B cell (primary cell): ENCODE results near the gene C11orf16. TPM values are rescaled to one million over a fixed set of nuclear protein-coding genes. Genes with fewer than 3 reads are reported as not detected.

ENCODE experiments used
- ATAC-seq: fragments of 200-7000 bp; cut with Tn5 transposase; one replicate; pipeline ENCODE4 v1.10.0; 2021; ENCODE audit warnings: low read depth, mild to moderate bottlenecking, moderate number of reproducible peaks, moderate library complexity
- CTCF ChIA-PET: fragments of 350-600 bp; sonication (Branson Sonifier 250); formaldehyde crosslinking; loops from one replicate; lab custom pipeline; 2021; ENCODE audit warnings: antibody characterized with exemption, inconsistent platforms; lab: Charles Lee
- POLR2A ChIA-PET: fragments of 350-600 bp; sonication (Branson Sonifier 250); formaldehyde crosslinking; loops from one replicate; lab custom pipeline; 2021; ENCODE audit warnings: antibody characterized with exemption; lab: Charles Lee
- DNase-seq: peaks from one replicate; pipeline ENCODE4 v3.0.0; 2013
- H2AFZ ChIP-seq: 2 replicates; pipeline ENCODE4 v1.6.1; 2012; ENCODE audit warnings: mild to moderate bottlenecking, low read depth, low read length; ENCODE audit not compliant: insufficient read depth, poor library complexity, severe bottlenecking
- H3K27ac ChIP-seq, 2 donors: 1 replicate in 1 of 2; 2 replicates in 1 of 2; pipeline ENCODE4 v1.5.1; 2012 to 2013; ENCODE audit warnings: low read length in 2 of 2, mild to moderate bottlenecking in 2 of 2, moderate library complexity in 1 of 2
- H3K27me3 ChIP-seq, 4 experiments: fragments of 200-600 bp in 1 of 4; sonication (generic) in 1 of 4; replicated peaks in 1 of 4; 1 replicate in 2 of 4; 2 replicates in 2 of 4; pipeline versions ENCODE4 v1.6.1 to v1.7.0; 2013 to 2016; ENCODE audit warnings: low read length in 3 of 4, mild to moderate bottlenecking in 2 of 4, mixed read lengths in 1 of 4, moderate library complexity in 1 of 4; ENCODE audit not compliant: insufficient read depth in 4 of 4, control insufficient read depth in 3 of 4; ENCODE audit errors: control extremely low read depth in 1 of 4
- H3K36me3 ChIP-seq, 2 experiments: replicated peaks in 1 of 2; 1 replicate in 1 of 2; 2 replicates in 1 of 2; pipeline versions ENCODE4 v1.6.1 to v1.7.1; 2013; ENCODE audit warnings: low read length in 1 of 2; ENCODE audit not compliant: insufficient read depth in 2 of 2, control insufficient read depth in 1 of 2; ENCODE audit errors: control extremely low read depth in 1 of 2, extremely low read depth in 1 of 2
- H3K4me1 ChIP-seq, 2 donors: fragments of 200-600 bp in 1 of 2; sonication (generic) in 1 of 2; 1 replicate in 1 of 2; 2 replicates in 1 of 2; pipeline versions ENCODE4 v1.5.1 to v1.6.1; 2013 to 2017; ENCODE audit warnings: low read length in 2 of 2; ENCODE audit not compliant: control insufficient read depth in 2 of 2, insufficient read depth in 2 of 2
- H3K4me2 ChIP-seq: replicated peaks from 2 replicates; pipeline ENCODE3; 2012; ENCODE audit warnings: mild to moderate bottlenecking, low read depth, low read length; ENCODE audit not compliant: poor library complexity, severe bottlenecking
- H3K4me3 ChIP-seq, 5 experiments: fragments of 200-600 bp in 1 of 5; sonication (generic) in 1 of 5; 1 replicate in 3 of 5; 2 replicates in 2 of 5; pipeline versions ENCODE4 v1.5.1 to v1.7.0; 2011 to 2016; ENCODE audit warnings: low read length in 4 of 5, mild to moderate bottlenecking in 4 of 5, low read depth in 2 of 5, control low read depth in 1 of 5, moderate library complexity in 1 of 5; ENCODE audit not compliant: insufficient read depth in 1 of 5; ENCODE audit errors: control extremely low read depth in 1 of 5, extremely low read depth in 1 of 5
- H3K79me2 ChIP-seq: fragments of 200-600 bp; sonication (generic); one replicate; pipeline ENCODE4 v1.6.0; 2016; ENCODE audit warnings: low read length; ENCODE audit not compliant: control insufficient read depth, insufficient read depth
- H3K9ac ChIP-seq: fragments of 200-600 bp; sonication (generic); 2 replicates; pipeline ENCODE4 v1.6.1; 2017; ENCODE audit warnings: mild to moderate bottlenecking, low read length, moderate library complexity
- H3K9me3 ChIP-seq, 3 donors: one replicate each; pipeline versions ENCODE4 v1.6.1 to v1.7.1; 2013; ENCODE audit warnings: low read length in 2 of 3; ENCODE audit not compliant: control insufficient read depth in 2 of 3, insufficient read depth in 1 of 3; ENCODE audit errors: control extremely low read depth in 1 of 3
- H4K20me1 ChIP-seq: 2 replicates; pipeline ENCODE4 v1.6.0; 2012; ENCODE audit warnings: mild to moderate bottlenecking, low read length; ENCODE audit not compliant: insufficient read depth, control insufficient read depth, poor library complexity, severe bottlenecking
- H3K27ac Mint-ChIP-seq: one replicate; pipeline ENCODE4 v1.8.0; 2021; ENCODE audit warnings: mixed read lengths
- H3K27me3 Mint-ChIP-seq: one replicate; pipeline ENCODE4 v1.8.0; 2021; ENCODE audit warnings: mixed read lengths
- H3K4me1 Mint-ChIP-seq: one replicate; pipeline ENCODE4 v1.8.0; 2021; ENCODE audit warnings: mixed read lengths
- H3K4me3 Mint-ChIP-seq: one replicate; pipeline ENCODE4 v1.8.0; 2021; ENCODE audit warnings: mixed read lengths
- H3K9me3 Mint-ChIP-seq: one replicate; pipeline ENCODE4 v1.8.0; 2022; ENCODE audit warnings: mixed read lengths; ENCODE audit not compliant: insufficient read depth
- EZH2 ChIP-seq: IDR thresholded peaks from 2 replicates; pipeline ENCODE4 v1.6.1; 2012; ENCODE audit warnings: borderline replicate concordance, low read depth, mild to moderate bottlenecking, moderate library complexity, low read length; ENCODE audit not compliant: insufficient read depth, poor library complexity, severe bottlenecking
- WGBS: methylation state at CpG from one replicate; pipeline ENCODE4 v1.1.5; 2013; ENCODE audit warnings: missing lambda C conversion rate; ENCODE audit not compliant: insufficient coverage; 5-methylcytosine and 5-hydroxymethylcytosine counted together
- intact Hi-C: fragments of 100-400 bp; cut with micrococcal nuclease; formaldehyde crosslinking; loops from one replicate; pipeline ENCODE4 v1.10.0; 2022
- polyA plus RNA-seq: library from polyadenylated mRNA; depleted of rRNA; stranded (reverse); fragments of >200 nt; gene quantifications from 2 replicates; pipeline ENCODE4 v1.2.3, GENCODE V29; 2012
- total RNA-seq, 2 donors: library from RNA; stranded (reverse); fragments of 120-200 nt in 1 of 2; gene quantifications; 1 replicate in 1 of 2; 2 replicates in 1 of 2; pipeline versions ENCODE4 v1.2.3 to v1.2.4, GENCODE V29; 2013 to 2022
- TF ChIP-seq, protein P1 (sequence below): fragments of 200-600 bp; IDR thresholded peaks from one replicate; pipeline ENCODE4 v1.8.0; 2022; ENCODE audit warnings: antibody characterized with exemption, mild to moderate bottlenecking

The C11orf16 gene
- total and polyA plus RNA-seq, 2 donors (not counting 1 experiment from before 2014, with no cell fraction given): not detected

DNA sequence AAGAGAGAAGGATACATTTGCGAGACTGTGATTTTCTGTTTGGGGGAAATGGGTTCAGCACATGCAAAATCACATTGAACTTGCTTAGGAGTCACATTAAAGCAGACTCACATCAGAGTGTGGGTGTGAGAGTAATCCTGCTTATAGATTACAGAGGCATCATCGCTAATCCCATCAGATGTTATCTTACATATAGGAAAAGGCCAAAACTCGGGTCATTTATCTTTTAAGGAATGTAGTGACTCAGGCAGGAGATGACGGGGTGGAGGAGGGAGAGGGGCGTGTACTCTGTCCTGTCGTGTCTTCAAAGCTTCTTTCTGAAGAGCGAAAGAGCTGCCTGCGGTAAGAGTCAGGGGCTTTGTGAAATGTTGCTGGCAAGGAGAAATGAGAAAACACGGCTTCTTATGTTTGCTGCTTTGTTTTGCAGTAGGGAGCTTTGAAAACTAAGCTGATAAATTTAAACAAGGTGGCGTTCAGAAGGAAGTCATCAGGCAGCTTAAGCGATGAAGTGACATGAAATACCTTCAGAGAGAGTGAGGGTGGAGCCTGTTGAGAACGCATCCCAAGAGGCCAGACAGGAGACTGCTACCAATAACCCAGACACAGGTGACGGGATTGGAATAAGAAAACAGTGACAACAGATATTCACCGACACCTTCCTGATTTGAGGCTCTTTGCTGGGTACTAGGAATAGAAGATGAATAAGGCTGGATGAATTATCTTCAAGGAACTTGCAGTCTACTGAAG is 2.2 kb upstream of the C11orf16 start:
- H3K9me3 ChIP-seq: no peaks in the 10 kb centered on the region
- H3K4me3 Mint-ChIP-seq: no peak overlapping the region
- H3K4me1 Mint-ChIP-seq: peaks cover 3% of the 10 kb centered on the region
- H3K27me3 ChIP-seq: no peaks in the 10 kb centered on the region
- H3K4me2 ChIP-seq: no peak overlapping the region
- no peak overlapping the region for H3K9ac ChIP-seq
- intact Hi-C loops: no loop called here
- TF ChIP-seq, protein P1, sequence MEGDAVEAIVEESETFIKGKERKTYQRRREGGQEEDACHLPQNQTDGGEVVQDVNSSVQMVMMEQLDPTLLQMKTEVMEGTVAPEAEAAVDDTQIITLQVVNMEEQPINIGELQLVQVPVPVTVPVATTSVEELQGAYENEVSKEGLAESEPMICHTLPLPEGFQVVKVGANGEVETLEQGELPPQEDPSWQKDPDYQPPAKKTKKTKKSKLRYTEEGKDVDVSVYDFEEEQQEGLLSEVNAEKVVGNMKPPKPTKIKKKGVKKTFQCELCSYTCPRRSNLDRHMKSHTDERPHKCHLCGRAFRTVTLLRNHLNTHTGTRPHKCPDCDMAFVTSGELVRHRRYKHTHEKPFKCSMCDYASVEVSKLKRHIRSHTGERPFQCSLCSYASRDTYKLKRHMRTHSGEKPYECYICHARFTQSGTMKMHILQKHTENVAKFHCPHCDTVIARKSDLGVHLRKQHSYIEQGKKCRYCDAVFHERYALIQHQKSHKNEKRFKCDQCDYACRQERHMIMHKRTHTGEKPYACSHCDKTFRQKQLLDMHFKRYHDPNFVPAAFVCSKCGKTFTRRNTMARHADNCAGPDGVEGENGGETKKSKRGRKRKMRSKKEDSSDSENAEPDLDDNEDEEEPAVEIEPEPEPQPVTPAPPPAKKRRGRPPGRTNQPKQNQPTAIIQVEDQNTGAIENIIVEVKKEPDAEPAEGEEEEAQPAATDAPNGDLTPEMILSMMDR: no peak
- TF ChIP-seq EZH2: no peak
- 85% methylated on average over 12 of the region's 14 CpGs for WGBS
- peaks cover 4% of the 10 kb centered on the region for H3K27me3 Mint-ChIP-seq
- ChIA-PET POLR2A (no interaction called here), CTCF (interaction anchor here (0.5 kb wide), 1 partner anchor 312 kb away, joined by 3 read pairs; no protein-coding TSS in a partner anchor)
- no peaks in the 10 kb centered on the region for H4K20me1 ChIP-seq
- ATAC-seq (no peak), DNase-seq (no peak)
- H3K4me1 ChIP-seq: no peaks in the 10 kb centered on the region
- H3K36me3 ChIP-seq: no peaks in the 10 kb centered on the region
- no peak overlapping the region for H3K4me3 ChIP-seq
- H3K9me3 Mint-ChIP-seq: no peaks in the 10 kb centered on the region
- H2AFZ ChIP-seq: no peak overlapping the region
- H3K27ac Mint-ChIP-seq: no peak overlapping the region
- H3K27ac ChIP-seq: no peak overlapping the region
- H3K79me2 ChIP-seq: no peaks in the 10 kb centered on the region

- Mint-ChIP-seq H3K27ac (no peak overlapping the region), H3K4me3 (no peak overlapping the region), H3K4me1 (peaks cover 3% of the 10 kb centered on the region), H3K27me3 (no peaks in the 10 kb centered on the region), H3K9me3 (no peaks in the 10 kb centered on the region)
- Histone ChIP-seq H3K4me1 (no peaks in the 10 kb centered on the region), H3K4me3 (no peak overlapping the region), H3K4me2 (no peak overlapping the region), H4K20me1 (no peaks in the 10 kb centered on the region), H2AFZ (no peak overlapping the region), H3K9ac (no peak overlapping the region), H3K79me2 (no peaks in the 10 kb centered on the region), H3K9me3 (no peaks in the 10 kb centered on the region), H3K27ac (no peak overlapping the region), H3K27me3 (no peaks in the 10 kb centered on the region), H3K36me3 (no peaks in the 10 kb centered on the region)
- intact Hi-C loops: no loop called here
- CTCF ChIA-PET: no interaction called here
- WGBS: 95% methylated on average over 6 of the region's 6 CpGs
- ATAC-seq (no peak), DNase-seq (no peak)
- POLR2A ChIA-PET: no interaction called here
- TF ChIP-seq EZH2: no peak
- TF ChIP-seq, protein P1: no peak
These were observed 1.2 kb upstream of the C11orf16 start for GRCh38 chr11:8933931-8934330.
